Measurements from ENCODE around the gene TMEM163.
"Not testable (repeated sequence)": the region's sequence is repeated elsewhere in the genome, so short reads cannot be mapped to it uniquely, and the experiment has no call there.

Gene TMEM163

DNA sequence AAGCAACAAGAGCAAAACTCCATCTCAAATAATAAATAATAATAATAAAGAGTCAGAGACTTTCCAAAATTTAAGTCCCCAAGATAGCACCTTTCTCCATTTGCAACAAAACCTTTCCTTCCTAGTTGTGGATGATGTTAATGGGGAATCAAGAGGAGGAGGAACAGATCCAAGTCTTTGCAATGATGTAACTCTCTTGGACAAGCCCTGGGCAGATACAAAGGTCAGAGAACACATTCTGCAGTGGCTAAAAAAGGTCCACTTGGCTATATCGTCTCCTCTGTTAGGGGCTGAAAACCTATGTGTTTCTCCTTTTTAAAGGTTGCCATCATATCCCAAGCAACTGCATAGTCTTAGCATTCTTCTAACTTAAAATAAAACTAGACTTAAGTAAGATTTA is 151.1 kb downstream of the TMEM163 start:
- DNase-seq (ENCODE audit: low read depth) = no peak
- no peak overlapping the region for H3K4me3 ChIP-seq (ENCODE audit: low read depth, low read length)

DNA sequence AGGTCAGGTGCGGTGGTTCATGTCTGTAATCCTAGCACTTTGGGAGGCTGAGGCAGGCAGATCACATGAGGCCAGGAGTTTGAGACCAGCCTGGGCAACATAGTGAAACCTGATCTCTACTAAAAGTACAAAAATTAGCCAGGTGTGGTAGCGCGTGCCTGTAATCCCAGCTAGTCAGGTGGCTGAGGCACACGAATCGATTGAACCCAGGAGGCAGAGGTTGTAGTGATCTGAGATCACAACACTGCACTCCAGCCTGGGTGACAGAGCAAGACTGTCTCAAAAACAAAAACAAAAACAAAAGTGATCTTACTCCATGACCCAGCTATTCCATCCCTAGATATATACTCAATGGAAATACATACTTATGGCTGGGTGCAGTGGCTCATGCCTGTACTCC is 153.8 kb downstream of the TMEM163 start:
- not testable (repeated sequence) for H3K4me3 ChIP-seq (ENCODE audit: low read depth, low read length); DNase-seq (ENCODE audit: low read depth)

DNA sequence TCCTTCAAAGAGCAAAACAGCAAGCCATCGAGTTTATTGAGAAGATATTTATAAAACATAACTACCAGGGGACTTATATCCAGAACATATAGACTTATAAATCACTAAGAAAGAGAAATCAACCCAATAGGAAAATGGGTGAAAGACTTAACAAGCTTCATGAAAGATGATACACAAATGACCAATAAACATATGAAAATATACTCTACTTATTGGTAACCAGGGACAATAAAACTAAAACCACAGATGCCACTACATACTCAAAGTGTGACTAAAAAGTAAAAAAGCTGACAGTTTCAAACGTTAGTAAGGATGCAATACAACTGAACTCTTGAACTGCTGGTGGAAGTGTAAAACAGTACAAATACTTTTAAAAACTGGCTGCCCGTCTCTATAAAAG is 154.3 kb downstream of the TMEM163 start:
- DNase-seq (ENCODE audit: low read depth) = no peak
- H3K4me3 ChIP-seq (ENCODE audit: low read depth, low read length) = no peak overlapping the region

DNA sequence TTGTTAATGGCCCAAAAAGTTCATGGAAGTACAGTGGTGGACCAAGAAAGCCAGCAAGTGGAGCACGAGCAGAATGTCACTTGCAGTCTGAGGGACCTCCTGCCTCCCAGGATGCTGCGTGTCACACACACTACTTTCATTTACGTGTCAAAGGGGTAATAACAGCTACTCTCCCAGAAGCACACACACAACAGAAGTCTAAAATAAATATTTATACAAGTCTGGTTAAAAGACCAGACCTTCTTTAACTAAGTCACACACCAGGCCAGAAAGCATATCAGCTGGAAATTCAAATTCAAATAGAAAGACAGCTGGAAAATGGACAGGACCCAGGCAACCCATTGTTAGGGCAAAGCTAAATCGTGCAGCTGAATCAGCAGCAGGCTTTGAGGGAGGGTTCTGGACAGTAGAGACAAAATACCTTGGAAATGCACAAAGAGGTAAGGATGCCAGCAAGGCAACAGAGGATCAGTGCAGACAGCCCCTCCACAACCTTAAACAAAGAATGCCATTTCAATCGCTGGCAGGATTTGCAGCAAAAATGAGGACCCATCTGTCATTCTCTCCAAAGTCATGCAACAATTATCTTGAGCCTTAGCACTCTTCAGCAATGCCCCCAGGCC is 160.5 kb downstream of the TMEM163 start:
- DNase-seq (ENCODE audit: low read depth) = no peak
- no peak overlapping the region for H3K4me3 ChIP-seq (ENCODE audit: low read depth, low read length)

DNA sequence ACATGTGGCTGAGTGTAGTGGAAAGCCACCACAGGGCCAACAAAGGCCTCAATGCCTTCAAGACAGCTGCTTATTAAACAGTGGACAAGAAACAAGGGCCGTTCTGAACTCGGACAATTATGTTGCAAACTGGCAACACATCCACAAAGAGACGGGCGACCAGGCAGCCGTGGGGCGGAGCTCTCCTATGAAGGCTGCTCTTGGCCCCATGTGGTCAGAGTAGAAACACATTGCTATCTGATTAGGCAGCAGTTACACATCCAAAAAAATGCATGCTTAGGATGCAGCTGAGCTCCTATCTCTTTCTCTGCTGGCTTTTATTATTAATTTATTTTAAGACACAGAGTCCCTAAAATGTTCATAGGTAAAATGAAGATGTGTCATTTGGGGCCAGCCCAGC is 163.4 kb downstream of the TMEM163 start:
- no peak for DNase-seq (ENCODE audit: low read depth)
- H3K4me3 ChIP-seq (ENCODE audit: low read depth, low read length) = no peak overlapping the region

DNA sequence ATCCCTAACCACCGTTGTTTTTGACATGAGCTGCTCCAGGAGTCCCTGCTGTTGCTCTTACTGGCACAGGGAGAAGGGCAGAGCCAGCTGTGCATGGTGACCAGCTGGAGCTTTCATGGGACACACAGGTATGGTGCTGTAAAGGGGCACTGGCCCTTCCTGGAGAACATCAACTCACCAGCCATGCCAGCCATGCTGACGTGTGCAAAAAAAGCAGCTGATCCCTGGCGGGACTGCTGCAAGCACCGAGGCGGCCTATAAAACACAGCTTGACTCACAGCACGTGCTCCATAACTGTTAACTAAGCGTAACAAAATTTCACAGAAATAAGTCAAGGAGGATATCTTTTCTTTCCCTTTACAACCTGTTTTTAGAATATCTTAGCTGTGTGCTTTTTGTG is 165.1 kb downstream of the TMEM163 start:
- H3K4me3 ChIP-seq (ENCODE audit: low read depth, low read length) = no peak overlapping the region
- DNase-seq (ENCODE audit: low read depth) = no peak

DNA sequence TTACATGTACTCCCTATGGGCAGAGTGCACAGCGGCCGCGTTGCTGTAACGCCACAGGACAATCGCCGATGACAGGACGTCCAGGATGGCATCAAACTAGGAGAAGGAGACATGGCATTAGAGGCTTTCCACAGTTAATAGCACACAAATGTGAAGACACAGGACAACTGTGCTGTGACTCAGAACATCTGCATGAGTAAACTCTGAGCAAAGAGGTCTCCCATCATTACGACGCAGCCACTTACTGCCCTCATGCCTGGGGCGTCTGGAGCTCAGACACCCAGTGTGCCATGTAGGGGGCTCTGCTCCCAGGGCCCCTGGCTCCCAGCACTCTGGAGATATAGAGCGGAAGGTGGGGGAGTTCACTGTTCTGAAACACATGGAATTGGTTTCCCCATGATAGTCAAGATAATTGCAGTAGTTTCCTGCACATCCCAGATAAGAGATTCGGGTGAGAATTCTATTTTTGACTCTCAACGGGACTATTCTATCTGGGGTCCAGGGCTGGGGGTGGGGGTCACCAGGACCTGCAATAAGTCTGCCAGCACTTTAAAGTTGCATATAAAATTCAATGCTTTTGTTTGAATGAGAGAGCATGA is 168.1 kb downstream of the TMEM163 start:
- DNase-seq (ENCODE audit: low read depth) = no peak
- no peak overlapping the region for H3K4me3 ChIP-seq (ENCODE audit: low read depth, low read length)

DNA sequence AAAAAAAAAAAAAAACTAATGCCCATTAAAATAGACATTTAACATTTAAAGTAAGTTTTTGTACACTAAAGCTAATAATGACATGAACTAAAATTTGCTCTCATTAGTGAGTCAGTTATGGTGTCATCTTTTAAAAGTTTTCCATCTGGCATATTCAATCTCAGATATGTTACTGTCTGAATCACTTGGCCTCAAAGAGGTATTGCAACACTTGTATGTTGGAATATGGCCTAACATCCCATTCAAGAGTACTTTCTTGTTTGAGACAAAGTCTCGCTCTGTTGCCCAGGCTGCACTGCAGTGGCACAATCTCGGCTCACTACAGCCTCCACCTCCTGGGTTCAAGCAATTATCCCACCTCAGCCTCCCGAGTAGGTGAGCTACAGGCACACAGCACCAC is 169.7 kb downstream of the TMEM163 start:
- no peak overlapping the region for H3K4me3 ChIP-seq (ENCODE audit: low read depth, low read length)
- DNase-seq (ENCODE audit: low read depth) = peak; percentile 20

DNA sequence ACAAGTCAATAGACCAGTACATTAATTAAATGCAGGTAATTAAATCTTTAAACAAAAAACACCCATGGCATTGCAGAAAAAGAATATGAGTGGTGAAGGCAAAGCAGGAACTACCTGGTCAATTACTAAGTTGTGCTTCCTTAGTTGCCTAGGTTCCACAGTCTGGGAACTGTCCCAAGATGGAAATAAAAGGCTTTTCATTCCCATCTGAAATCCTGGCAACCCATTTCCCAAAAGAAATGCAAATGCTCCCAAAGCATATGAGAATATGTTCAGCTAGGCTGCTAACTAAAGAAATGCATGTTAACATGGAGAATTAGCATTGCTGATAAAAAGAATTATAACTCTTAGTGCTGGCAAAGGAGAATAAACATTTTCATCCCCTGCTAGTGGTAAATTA is 177.8 kb downstream of the TMEM163 start:
- H3K4me3 ChIP-seq (ENCODE audit: low read depth, low read length) = no peak overlapping the region
- no peak for DNase-seq (ENCODE audit: low read depth)

DNA sequence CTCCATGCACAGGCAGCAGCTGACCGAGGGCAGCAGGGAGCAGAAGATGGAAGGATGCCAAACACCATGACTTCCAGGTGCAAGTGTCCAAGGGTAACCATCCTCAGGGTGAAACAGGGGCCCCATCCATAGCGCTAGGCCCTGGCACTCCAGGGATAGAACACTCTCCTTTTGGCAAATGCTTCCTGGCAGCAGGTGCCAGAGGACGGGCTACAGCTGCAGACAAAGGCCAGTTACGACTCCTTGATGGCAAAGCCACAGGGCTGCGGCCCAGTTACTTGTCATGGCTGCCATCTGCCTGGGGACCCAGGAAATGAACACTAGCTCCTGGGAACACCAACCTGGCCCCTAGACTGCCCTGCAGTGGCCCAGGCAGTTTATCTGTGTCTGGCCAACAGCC is 178.8 kb downstream of the TMEM163 start:
- DNase-seq (ENCODE audit: low read depth) = no peak
- no peak overlapping the region for H3K4me3 ChIP-seq (ENCODE audit: low read depth, low read length)

DNA sequence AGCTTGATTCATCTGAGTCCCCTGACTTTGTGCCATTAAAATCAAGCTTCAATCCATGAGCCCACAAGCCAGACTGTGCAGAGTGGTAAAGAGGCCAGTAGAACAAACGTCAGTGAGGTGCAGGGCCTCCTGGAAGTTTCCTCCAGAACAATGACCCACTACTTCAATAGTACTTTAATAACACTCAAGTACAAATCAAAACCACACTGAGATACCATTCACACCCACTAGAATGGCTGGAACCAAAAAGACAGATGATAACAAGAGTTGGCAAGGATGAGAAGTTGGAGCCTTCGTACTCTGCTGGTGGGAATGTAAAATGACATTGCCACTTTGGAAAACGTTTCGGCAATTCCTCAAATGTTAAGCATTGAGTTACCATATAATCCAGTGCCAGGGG is 181.1 kb downstream of the TMEM163 start:
- H3K4me3 ChIP-seq (ENCODE audit: low read depth, low read length) = no peak overlapping the region
- no peak for DNase-seq (ENCODE audit: low read depth)

DNA sequence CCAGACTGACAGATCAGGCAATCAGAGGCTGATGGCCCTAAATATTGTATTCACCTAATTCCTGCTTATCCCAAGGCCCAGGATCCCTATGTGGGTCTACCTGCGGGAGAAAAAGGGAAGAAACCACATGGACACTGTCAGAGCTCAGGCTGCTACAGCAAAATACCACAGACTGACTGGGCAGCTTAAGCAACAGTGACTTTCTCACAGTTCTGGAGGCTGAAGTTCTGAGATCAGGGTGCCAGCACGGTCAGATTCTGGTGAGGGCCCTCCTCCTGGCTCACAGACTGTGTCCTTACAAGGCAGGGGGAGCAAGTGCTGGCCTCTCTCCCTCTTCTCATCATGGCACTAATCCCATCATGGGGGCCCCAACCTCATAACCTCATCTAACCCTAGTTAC is 181.7 kb downstream of the TMEM163 start:
- no peak overlapping the region for H3K4me3 ChIP-seq (ENCODE audit: low read depth, low read length)

DNA sequence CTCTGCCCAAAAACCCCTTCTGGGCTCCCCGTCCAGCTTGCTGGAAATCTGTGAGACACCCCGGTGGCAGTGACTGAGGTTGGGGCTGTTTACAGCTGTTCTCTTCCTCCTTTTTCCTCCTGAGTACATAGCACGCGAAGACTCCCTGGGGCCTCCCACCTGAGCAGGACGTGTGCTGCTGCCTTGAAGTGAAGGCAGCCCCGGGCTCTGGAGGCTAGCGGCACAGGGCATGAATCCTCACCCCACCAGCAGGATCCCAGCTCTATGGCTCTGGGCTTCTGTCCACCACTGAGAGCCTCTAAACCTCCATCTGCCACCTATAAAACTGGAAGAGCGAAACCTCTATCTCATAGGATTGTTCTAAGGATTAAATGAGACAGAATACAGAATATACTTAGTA is 182.5 kb downstream of the TMEM163 start:
- no peak overlapping the region for H3K4me3 ChIP-seq (ENCODE audit: low read depth, low read length)
- DNase-seq (ENCODE audit: low read depth) = no peak

More for the DNA sequence above, 181.7 kb downstream of the TMEM163 start:
- DNase-seq (ENCODE audit: low read depth) = no peak

DNA sequence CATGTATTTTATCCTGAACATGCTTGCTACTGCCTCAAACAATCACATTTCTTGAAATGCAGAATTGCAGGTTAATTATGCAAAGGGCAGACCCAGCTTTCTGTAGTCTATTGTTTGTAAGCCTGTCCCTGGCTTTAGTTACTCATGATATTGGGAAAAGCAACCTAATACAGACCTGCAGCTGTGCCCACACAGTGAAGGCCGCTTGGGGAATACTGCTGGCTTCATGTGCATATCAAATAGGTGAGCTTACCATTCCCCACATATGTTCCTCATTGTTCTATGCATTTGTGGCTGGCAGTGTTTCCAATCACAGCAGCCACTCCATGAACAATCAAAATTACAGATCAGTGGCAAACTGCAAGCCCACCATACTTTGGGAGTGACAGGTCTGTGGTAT is 186.3 kb downstream of the TMEM163 start:
- DNase-seq (ENCODE audit: low read depth) = no peak
- no peak overlapping the region for H3K4me3 ChIP-seq (ENCODE audit: low read depth, low read length)

DNA sequence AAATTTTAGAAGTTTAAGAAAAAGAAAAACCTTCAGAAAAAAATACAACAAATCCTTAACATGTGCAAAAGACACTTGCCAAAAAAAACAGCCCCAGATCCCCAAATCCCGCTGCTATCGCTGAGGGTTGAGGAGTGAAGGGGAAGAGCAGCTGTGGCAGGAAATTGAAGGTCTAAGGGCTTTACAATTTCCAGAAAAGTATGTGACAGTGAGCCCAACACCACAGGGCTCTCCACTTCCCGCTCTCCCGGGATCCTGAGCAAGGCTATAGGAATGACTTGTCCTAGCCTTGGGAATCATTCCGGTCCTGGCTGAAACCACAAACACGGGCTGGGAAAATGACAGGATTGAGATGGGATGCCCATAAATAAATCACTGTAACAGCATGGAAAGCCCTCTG is 191.4 kb downstream of the TMEM163 start:
- no peak overlapping the region for H3K4me3 ChIP-seq (ENCODE audit: low read depth, low read length)
- DNase-seq (ENCODE audit: low read depth) = peak; percentile 14

DNA sequence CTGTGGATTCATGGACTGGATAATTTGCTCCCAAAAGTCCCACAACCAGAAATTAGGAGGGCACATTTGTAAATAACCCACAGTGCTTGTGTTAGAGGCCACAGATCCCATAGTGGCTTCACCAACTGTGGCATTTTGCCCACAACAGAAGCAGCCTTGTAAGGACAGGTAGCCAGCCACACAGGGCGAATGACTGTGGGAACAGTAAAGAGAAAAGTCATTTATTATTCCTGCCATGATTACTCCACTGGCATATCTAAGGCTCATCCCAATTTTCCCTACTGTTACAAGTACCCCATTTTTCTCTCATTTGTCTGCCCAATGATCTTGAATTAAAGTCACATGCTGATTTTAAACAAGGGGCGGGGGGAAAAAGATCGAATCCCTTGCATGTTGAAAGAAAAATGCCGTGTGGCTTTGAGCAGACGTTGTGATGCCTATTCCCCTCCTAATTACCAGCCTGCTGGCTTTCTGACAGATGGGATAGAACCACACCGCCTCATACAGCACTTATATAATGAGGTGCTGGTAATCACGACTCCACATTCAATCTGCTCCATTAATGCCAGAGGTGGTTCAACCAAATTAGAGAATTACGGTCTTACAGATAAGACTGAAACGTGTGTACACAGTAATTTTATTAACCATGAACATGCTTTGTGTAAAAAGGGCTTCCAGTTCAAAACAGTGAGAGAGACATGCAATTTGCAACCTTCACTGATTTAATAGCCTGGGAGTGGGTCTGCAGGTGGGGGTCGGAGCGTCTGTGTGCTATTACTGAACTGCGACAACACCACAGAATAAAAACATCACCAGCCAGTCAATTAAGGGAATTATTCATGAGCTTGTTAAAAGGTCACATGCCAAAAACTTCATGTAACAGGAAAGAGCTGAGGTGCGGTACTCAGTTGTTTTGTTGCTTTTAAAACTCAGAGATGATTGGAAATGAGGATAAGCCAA is 196.0 kb downstream of the TMEM163 start:
- DNase-seq (ENCODE audit: low read depth) = no peak
- H3K4me3 ChIP-seq (ENCODE audit: low read depth, low read length) = no peak overlapping the region

DNA sequence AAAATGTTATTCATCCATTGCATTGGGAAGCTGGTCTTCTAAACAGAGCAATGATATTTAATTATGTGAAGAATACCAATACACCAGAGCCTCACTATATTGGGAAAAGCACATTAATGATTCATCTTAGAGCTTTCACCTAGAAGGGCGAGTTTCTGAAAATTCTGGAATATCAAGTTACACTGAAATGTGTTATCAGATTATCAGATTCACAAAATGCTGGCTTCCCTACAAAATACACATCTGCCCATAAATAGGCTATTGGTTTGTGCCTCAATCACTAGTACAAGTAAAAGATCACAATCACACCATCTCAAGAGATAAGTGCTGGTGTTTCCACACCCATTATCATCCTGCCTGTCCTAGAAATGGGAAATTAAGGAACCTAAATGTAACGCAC is 200.7 kb downstream of the TMEM163 start:
- no peak for DNase-seq (ENCODE audit: low read depth)
- no peak overlapping the region for H3K4me3 ChIP-seq (ENCODE audit: low read depth, low read length)

DNA sequence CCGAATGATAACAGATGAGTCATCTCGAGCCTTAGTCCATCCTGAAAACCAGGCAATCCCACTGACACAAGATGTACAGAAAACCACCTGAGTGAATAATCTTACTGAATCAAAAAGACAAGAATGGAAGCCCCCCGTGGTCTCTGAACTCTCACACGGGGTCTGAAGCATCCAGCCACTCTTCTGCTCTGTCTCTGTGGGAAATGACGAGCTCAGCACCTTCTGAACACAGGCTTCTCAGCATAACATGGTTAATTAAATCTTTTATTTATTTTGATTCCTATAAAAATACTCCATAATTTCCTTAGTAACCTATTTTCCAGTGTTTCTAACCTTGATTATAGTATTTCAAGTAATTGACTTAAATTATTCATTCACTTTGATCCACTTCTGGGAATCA is 203.7 kb downstream of the TMEM163 start:
- H3K4me3 ChIP-seq (ENCODE audit: low read depth, low read length) = no peak overlapping the region
- no peak for DNase-seq (ENCODE audit: low read depth)

DNA sequence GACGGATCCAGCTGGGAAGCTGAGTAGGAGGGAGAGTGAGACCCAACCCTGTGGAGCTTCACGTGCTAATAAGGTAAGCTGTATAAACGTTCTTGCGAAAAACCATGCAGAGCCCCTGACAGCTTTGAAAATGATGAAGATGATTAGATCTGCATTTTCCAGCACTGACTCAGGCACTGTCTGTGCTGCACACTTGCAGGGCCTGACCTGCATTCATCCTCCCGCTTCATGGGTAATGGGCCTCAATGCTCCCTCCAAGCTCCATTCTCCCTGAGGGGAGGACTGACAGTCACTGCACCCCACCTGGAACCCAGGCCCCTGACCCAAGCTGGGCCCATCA is 205.4 kb downstream of the TMEM163 start:
- no peak overlapping the region for H3K4me3 ChIP-seq (ENCODE audit: low read depth, low read length)
- no peak for DNase-seq (ENCODE audit: low read depth)

DNA sequence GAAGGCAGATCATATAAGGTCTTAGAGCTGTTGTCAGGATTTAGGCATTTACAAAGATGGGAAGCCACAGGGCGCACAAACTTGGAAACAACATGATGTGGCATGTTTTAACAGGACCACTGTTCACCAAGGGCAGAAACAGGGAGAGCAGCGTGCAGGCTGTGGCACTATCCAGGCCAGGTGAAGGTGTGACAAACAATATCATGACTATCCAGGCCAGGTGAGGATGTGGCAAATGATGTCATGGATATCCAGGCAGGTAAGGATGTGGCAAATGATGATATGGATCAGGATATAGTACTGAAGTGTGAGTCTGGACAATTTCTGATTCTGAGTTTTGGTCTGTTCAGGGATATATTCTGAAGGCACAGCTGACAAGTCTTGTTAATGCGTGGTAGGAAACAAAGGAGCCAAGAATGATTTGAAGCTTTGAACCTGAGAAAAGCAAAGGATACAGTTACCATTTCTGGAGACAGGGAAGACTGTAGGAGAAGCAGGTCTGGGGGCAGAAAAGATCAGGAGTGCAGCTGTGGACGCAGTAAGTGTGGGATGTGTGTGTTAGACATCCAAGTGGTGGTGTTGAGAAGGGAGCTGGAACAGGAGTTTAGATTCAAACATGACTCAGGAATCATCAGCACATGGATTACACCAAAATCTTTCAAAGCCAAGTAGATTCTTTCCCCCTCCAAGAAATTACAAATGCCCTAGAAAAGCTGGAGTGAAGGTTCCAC is 205.9 kb downstream of the TMEM163 start:
- no peak for DNase-seq (ENCODE audit: low read depth)
- no peak overlapping the region for H3K4me3 ChIP-seq (ENCODE audit: low read depth, low read length)

Measured in skeletal muscle cell (primary cell).